Memory B cell (primary cell): ENCODE data around the gene RPTOR.
"Not testable (repeated sequence)": the region's sequence is repeated elsewhere in the genome, so short reads cannot be mapped to it uniquely, and the experiment has no call there.

ENCODE experiments used
- ATAC-seq: fragments of 150-1000 bp; cut with Tn5 transposase; 2 replicates; pipeline ENCODE4 v1.10.0; 2021; ENCODE audit warnings: low read depth, mild to moderate bottlenecking, moderate library complexity
- DNase-seq, 2 donors: peaks; one replicate each; pipeline ENCODE4 v3.0.0; 2022; ENCODE audit warnings: low spot score in 2 of 2
- H3K27ac Mint-ChIP-seq: one replicate; pipeline ENCODE4 v1.8.0; 2022; ENCODE audit warnings: mild to moderate bottlenecking, moderate library complexity, mixed read lengths
- H3K27me3 Mint-ChIP-seq: one replicate; pipeline ENCODE4 v1.8.0; 2022; ENCODE audit warnings: mixed read lengths
- H3K36me3 Mint-ChIP-seq: one replicate; pipeline ENCODE4 v1.8.0; 2022; ENCODE audit warnings: mild to moderate bottlenecking, mixed read lengths
- H3K4me1 Mint-ChIP-seq: one replicate; pipeline ENCODE4 v1.8.0; 2022; ENCODE audit warnings: mixed read lengths
- H3K4me3 Mint-ChIP-seq: one replicate; pipeline ENCODE4 v1.8.0; 2022; ENCODE audit warnings: mild to moderate bottlenecking, moderate library complexity, mixed read lengths
- H3K9me3 Mint-ChIP-seq: one replicate; pipeline ENCODE4 v1.8.0; 2022; ENCODE audit warnings: mixed read lengths

Gene RPTOR

GRCh38 chr17:80520810-80521455 is 23.7 kb upstream of the RPTOR start:
- no peak for ATAC-seq
- no peak overlapping the region for H3K4me3 Mint-ChIP-seq
- no peak for DNase-seq
- H3K4me1 Mint-ChIP-seq: no peaks in the 10 kb centered on the region
- H3K27ac Mint-ChIP-seq: no peak overlapping the region
- no peaks in the 10 kb centered on the region for H3K36me3 Mint-ChIP-seq
- H3K27me3 Mint-ChIP-seq: peaks cover 24% of the 10 kb centered on the region
- peaks cover 1% of the 10 kb centered on the region for H3K9me3 Mint-ChIP-seq

GRCh38 chr17:80523054-80523744 is 21.4 kb upstream of the RPTOR start:
- no peak for ATAC-seq
- DNase-seq: no peak
- Mint-ChIP-seq H3K9me3 (peaks cover 1% of the 10 kb centered on the region), H3K27me3 (peaks cover 37% of the 10 kb centered on the region), H3K4me1 (no peaks in the 10 kb centered on the region), H3K4me3 (no peak overlapping the region), H3K27ac (no peak overlapping the region), H3K36me3 (no peaks in the 10 kb centered on the region)

- Mint-ChIP-seq H3K4me1 (no peaks in the 10 kb centered on the region), H3K4me3 (no peak overlapping the region)
These were observed 20.5 kb upstream of the RPTOR start for GRCh38 chr17:80523956-80524712.

GRCh38 chr17:80526116-80526910 is 18.3 kb upstream of the RPTOR start:
- DNase-seq: no peak
- Mint-ChIP-seq H3K27me3 (peaks cover 28% of the 10 kb centered on the region), H3K36me3 (no peaks in the 10 kb centered on the region), H3K4me1 (no peaks in the 10 kb centered on the region), H3K27ac (no peak overlapping the region), H3K9me3 (no peaks in the 10 kb centered on the region), H3K4me3 (no peak overlapping the region)
- ATAC-seq: no peak

More at GRCh38 chr17:80523956-80524712, 20.5 kb upstream of the RPTOR start:
- ATAC-seq: no peak
- DNase-seq: no peak
- Mint-ChIP-seq H3K9me3 (no peaks in the 10 kb centered on the region), H3K36me3 (no peaks in the 10 kb centered on the region), H3K27ac (no peak overlapping the region), H3K27me3 (peaks cover 32% of the 10 kb centered on the region)

- Mint-ChIP-seq H3K27ac (no peak overlapping the region), H3K4me3 (no peak overlapping the region), H3K27me3 (peaks cover 27% of the 10 kb centered on the region), H3K36me3 (no peaks in the 10 kb centered on the region), H3K4me1 (no peaks in the 10 kb centered on the region), H3K9me3 (no peaks in the 10 kb centered on the region)
- ATAC-seq (no peak), DNase-seq (no peak)
These were observed 17.5 kb upstream of the RPTOR start for GRCh38 chr17:80527016-80527645.

GRCh38 chr17:80528536-80528935 is 16.1 kb upstream of the RPTOR start:
- DNase-seq: no peak
- no peak overlapping the region for H3K27ac Mint-ChIP-seq
- no peaks in the 10 kb centered on the region for H3K9me3 Mint-ChIP-seq
- peaks cover 23% of the 10 kb centered on the region for H3K27me3 Mint-ChIP-seq
- no peak overlapping the region for H3K4me3 Mint-ChIP-seq
- no peaks in the 10 kb centered on the region for H3K4me1 Mint-ChIP-seq
- H3K36me3 Mint-ChIP-seq: no peaks in the 10 kb centered on the region
- ATAC-seq: no peak

GRCh38 chr17:80529104-80529903 is 15.3 kb upstream of the RPTOR start:
- H3K27ac Mint-ChIP-seq: no peak overlapping the region
- H3K4me1 Mint-ChIP-seq: no peaks in the 10 kb centered on the region
- H3K27me3 Mint-ChIP-seq: peaks cover 23% of the 10 kb centered on the region
- DNase-seq (no peak), ATAC-seq (no peak)
- H3K9me3 Mint-ChIP-seq: no peaks in the 10 kb centered on the region
- H3K36me3 Mint-ChIP-seq: no peaks in the 10 kb centered on the region
- H3K4me3 Mint-ChIP-seq: no peak overlapping the region

GRCh38 chr17:80529904-80530292 is 14.7 kb upstream of the RPTOR start:
- Mint-ChIP-seq H3K4me3 (no peak overlapping the region), H3K4me1 (no peaks in the 10 kb centered on the region), H3K9me3 (no peaks in the 10 kb centered on the region), H3K27me3 (peaks cover 21% of the 10 kb centered on the region), H3K36me3 (no peaks in the 10 kb centered on the region), H3K27ac (no peak overlapping the region)
- DNase-seq: no peak
- ATAC-seq: no peak

GRCh38 chr17:80531400-80531799 is 13.2 kb upstream of the RPTOR start:
- Mint-ChIP-seq H3K27ac (no peak overlapping the region), H3K4me1 (no peaks in the 10 kb centered on the region), H3K9me3 (no peaks in the 10 kb centered on the region), H3K36me3 (no peaks in the 10 kb centered on the region), H3K27me3 (peaks cover 13% of the 10 kb centered on the region), H3K4me3 (no peak overlapping the region)
- ATAC-seq (no peak), DNase-seq (no peak)

GRCh38 chr17:80537386-80537785 is 7.3 kb upstream of the RPTOR start:
- not testable (repeated sequence) for H3K36me3 Mint-ChIP-seq, H3K27me3 Mint-ChIP-seq, H3K9me3 Mint-ChIP-seq, H3K4me3 Mint-ChIP-seq, ATAC-seq, H3K4me1 Mint-ChIP-seq, H3K27ac Mint-ChIP-seq, DNase-seq

GRCh38 chr17:80538484-80538883 is 6.2 kb upstream of the RPTOR start:
- Mint-ChIP-seq H3K27me3 (peaks cover 5% of the 10 kb centered on the region), H3K36me3 (no peaks in the 10 kb centered on the region), H3K4me3 (no peak overlapping the region), H3K4me1 (peaks cover 7% of the 10 kb centered on the region), H3K9me3 (no peaks in the 10 kb centered on the region), H3K27ac (no peak overlapping the region)
- DNase-seq (no peak), ATAC-seq (no peak)

- Mint-ChIP-seq H3K27ac (no peak overlapping the region), H3K27me3 (peaks cover 5% of the 10 kb centered on the region), H3K4me3 (no peak overlapping the region), H3K9me3 (no peaks in the 10 kb centered on the region), H3K4me1 (peaks cover 7% of the 10 kb centered on the region), H3K36me3 (no peaks in the 10 kb centered on the region)
- ATAC-seq (peak; percentile 38), DNase-seq (no peak)
These were observed 5.5 kb upstream of the RPTOR start for GRCh38 chr17:80539022-80539641.

- Mint-ChIP-seq H3K27ac (peak overlapping the region; percentile 55), H3K27me3 (peaks cover 7% of the 10 kb centered on the region), H3K4me1 (peaks cover 13% of the 10 kb centered on the region), H3K4me3 (peak overlapping the region; percentile 93), H3K9me3 (no peaks in the 10 kb centered on the region), H3K36me3 (peaks cover 1% of the 10 kb centered on the region)
- ATAC-seq (no peak), DNase-seq (no peak)
These were observed 825 bp downstream of the RPTOR start for GRCh38 chr17:80545499-80545826.
